Gastrocnemius medialis (tissue), 4 donors: ENCODE data around the gene FZD10. TPM values are rescaled to one million over a fixed set of nuclear protein-coding genes. Genes with fewer than 3 reads are reported as not detected.

Experiments used
- ATAC-seq, 2 donors: fragments of 150-250 bp; one replicate each; pipeline ENCODE4 v1.9.1; 2016
- DNase-seq, 2 donors: peaks; one replicate each; pipeline ENCODE4 v3.0.0-alpha.2; 2019
- H3K27ac ChIP-seq, 4 donors: fragments of 200-600 bp; sonication (generic); 1 replicate in 1 of 4; 2 replicates in 3 of 4; pipeline ENCODE4 v1.5.1; 2016 to 2018; ENCODE audit warnings: mild to moderate bottlenecking in 2 of 4, moderate library complexity in 1 of 4
- H3K27me3 ChIP-seq, 3 donors: fragments of 200-600 bp; sonication (generic) in 2 of 3; 1 replicate in 1 of 3; 2 replicates in 2 of 3; pipeline versions ENCODE4 v1.5.1 to v1.6.0; 2016 to 2019; ENCODE audit warnings: mild to moderate bottlenecking in 1 of 3, moderate library complexity in 1 of 3
- H3K36me3 ChIP-seq, 2 donors: fragments of 200-600 bp; sonication (generic) in 1 of 2; one replicate each; pipeline ENCODE4 v1.5.1; 2017 to 2018
- H3K4me1 ChIP-seq, 2 donors: fragments of 200-600 bp; sonication (generic) in 1 of 2; one replicate each; pipeline ENCODE4 v1.5.1; 2016 to 2017; ENCODE audit warnings: mild to moderate bottlenecking in 2 of 2
- H3K4me3 ChIP-seq, 4 donors: fragments of 200-600 bp; sonication (generic) in 3 of 4; 1 replicate in 1 of 4; 2 replicates in 3 of 4; pipeline ENCODE4 v1.5.1; 2016 to 2019; ENCODE audit warnings: mild to moderate bottlenecking in 2 of 4
- H3K9me3 ChIP-seq, 3 donors: fragments of 200-600 bp; sonication (generic) in 2 of 3; 1 replicate in 1 of 3; 2 replicates in 2 of 3; pipeline ENCODE4 v1.5.1; 2016 to 2019
- POLR2A ChIP-seq, 2 donors: fragments of 450-650 bp; IDR thresholded peaks; one replicate each; pipeline ENCODE4 v1.6.1; 2017; ENCODE audit warnings: antibody characterized with exemption in 2 of 2, mild to moderate bottlenecking in 2 of 2, moderate library complexity in 2 of 2
- in situ Hi-C, 4 donors: fragments of 200-750 bp; cut with MboI; loops; one replicate each; pipeline versions ENCODE4 v1.15.0 to v1.8.0; 2017; ENCODE audit warnings: low sequenced_read_pairs in 4 of 4
- intact Hi-C: fragments of 100-400 bp; cut with DNase I; formaldehyde crosslinking; loops from one replicate; pipeline ENCODE4 v1.15.1; 2023; ENCODE audit warnings: low total_unique reads
- total RNA-seq, 4 donors: library from RNA; depleted of rRNA; stranded (reverse); fragments of >200 nt; gene quantifications; one replicate each; pipeline versions ENCODE4 v1.1.0 to v1.2.3, GENCODE V29; 2016
- TF ChIP-seq, protein P1 (sequence below), 5 experiments: fragments of 450-650 bp in 3 of 5; fragments of 200-600 bp in 2 of 5; sonication (generic) in 2 of 5; IDR thresholded peaks in 4 of 5; conservative IDR thresholded peaks in 1 of 5; 1 replicate in 4 of 5; 2 replicates in 1 of 5; pipeline ENCODE4 v1.5.1; 2016 to 2019; ENCODE audit warnings: antibody characterized with exemption in 5 of 5, mild to moderate bottlenecking in 3 of 5, moderate library complexity in 3 of 5

Gene FZD10
- total RNA-seq, 4 donors from 2014 or later: 0.15 to 2.3 (median 1.1) TPM; not detected in 1

DNA sequence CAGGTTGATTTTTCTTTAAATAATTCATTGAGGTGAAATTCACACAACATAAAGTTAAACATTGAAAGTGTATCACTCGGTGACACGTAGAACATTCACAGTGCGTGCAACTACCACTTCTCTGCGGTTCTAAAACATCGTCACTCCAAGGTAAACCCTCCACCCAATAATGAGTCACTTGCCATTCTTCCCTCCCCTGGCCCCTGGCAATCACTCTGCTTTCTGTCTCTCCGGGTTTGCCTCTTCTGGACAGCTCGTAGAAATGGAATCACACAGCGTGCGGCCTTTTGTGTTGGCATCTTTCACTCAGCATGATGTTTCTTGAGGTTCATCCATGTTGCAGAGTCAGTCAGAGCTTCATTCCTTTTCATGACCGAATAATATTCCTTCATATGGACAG lies 18.9 kb downstream of the FZD10 start:
- no peak for ATAC-seq
- no peak for DNase-seq
- Histone ChIP-seq H3K27me3 (no peaks in the 10 kb centered on the region), H3K36me3 (no peaks in the 10 kb centered on the region), H3K27ac (no peak overlapping the region), H3K9me3 (no peaks in the 10 kb centered on the region), H3K4me1 (no peaks in the 10 kb centered on the region), H3K4me3 (no peak overlapping the region)
- in situ Hi-C loops: no loop called here
- intact Hi-C loops: loop anchor here (10.0 kb wide), 1 partner anchor 56 kb away; no protein-coding TSS in a partner anchor
- TF ChIP-seq, protein P1, sequence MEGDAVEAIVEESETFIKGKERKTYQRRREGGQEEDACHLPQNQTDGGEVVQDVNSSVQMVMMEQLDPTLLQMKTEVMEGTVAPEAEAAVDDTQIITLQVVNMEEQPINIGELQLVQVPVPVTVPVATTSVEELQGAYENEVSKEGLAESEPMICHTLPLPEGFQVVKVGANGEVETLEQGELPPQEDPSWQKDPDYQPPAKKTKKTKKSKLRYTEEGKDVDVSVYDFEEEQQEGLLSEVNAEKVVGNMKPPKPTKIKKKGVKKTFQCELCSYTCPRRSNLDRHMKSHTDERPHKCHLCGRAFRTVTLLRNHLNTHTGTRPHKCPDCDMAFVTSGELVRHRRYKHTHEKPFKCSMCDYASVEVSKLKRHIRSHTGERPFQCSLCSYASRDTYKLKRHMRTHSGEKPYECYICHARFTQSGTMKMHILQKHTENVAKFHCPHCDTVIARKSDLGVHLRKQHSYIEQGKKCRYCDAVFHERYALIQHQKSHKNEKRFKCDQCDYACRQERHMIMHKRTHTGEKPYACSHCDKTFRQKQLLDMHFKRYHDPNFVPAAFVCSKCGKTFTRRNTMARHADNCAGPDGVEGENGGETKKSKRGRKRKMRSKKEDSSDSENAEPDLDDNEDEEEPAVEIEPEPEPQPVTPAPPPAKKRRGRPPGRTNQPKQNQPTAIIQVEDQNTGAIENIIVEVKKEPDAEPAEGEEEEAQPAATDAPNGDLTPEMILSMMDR (IDR thresholded peaks at IDR 0.05 in 4 of 5, conservative IDR thresholded peaks at IDR 0.05 in 1 of 5): no peak
- TF ChIP-seq POLR2A (IDR thresholded peaks at IDR 0.05): no peak

DNA sequence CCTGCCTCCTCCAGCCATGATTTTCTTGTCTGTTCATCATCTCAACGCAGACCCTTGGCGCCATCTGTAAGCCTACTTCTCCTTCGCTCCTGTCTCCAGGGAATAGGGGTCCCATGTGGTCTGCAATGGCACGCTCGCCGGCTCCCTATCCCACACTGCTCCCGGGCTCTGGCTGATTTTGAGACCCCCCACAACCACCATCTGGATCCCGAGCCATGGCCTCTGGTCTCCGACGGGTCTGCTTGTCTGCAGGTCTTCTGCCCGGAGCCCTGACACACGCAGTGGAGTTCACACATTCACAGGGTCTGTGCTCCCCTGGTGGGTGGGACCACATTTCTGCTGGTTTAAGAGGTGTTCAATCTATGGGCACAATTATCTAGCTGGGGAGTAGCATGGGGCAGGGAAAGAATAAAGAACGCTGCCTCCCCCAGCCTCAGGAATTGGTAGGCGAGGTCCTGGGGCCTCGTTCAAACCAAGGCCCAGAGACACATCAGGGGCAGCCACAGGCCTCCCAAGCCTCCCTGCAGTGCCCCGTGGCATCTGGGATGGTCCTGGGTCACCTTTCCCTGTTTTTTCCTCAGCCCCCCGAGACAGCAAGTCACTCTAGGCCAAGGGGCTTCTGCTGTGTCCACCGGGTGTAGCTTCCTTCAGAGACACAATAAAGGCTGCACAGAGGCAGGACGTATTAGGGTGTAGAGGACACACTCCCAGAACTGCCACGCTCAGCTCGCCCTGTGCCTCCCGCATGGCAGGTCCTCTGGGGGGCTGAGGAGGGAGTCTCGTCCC lies 21.5 kb downstream of the FZD10 start:
- in situ Hi-C loops (no loop called here), intact Hi-C loops (loop anchor here (10.0 kb wide), 1 partner anchor 59 kb away; no protein-coding TSS in a partner anchor)
- Histone ChIP-seq H3K4me3 (no peak overlapping the region), H3K9me3 (no peaks in the 10 kb centered on the region), H3K4me1 (no peaks in the 10 kb centered on the region), H3K27me3 (no peaks in the 10 kb centered on the region), H3K36me3 (no peaks in the 10 kb centered on the region), H3K27ac (no peak overlapping the region)
- ATAC-seq (no peak), DNase-seq (no peak)
- TF ChIP-seq, protein P1 (IDR thresholded peaks at IDR 0.05 in 4 of 5, conservative IDR thresholded peaks at IDR 0.05 in 1 of 5): no peak
- TF ChIP-seq POLR2A (IDR thresholded peaks at IDR 0.05): no peak

DNA sequence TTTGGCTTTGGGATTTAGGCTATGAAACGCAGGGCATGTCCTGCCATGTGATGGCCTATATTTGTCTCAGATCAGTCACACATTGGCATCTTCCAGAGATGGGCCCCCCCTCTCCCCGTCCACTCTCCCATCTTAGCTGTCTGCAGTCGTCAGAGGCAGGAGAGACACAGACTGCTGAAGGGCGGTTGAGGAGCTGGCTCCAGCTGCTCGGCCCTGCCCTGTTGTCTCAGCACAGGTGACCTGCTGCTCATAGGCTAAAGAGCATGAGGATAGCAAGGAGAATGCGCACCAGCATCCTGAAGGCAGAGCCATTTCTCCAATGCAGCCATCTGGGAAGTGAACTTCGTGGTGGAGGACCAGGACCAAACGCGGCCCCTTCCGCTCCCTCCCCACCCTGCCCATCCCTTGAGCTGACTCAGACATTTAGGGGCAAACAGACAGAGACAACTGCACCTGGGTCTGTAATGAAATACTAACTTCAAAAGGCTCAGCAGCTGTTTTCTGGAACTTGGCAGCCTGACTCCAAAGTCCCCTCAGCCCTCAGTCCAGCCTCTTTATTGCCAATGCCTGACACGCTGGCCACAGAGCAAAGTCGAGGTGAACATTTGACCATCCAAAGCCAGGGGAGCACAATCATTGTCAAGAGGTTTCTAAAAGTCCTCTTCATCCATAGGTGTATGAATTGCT lies 22.3 kb downstream of the FZD10 start:
- TF ChIP-seq POLR2A (IDR thresholded peaks at IDR 0.05): no peak
- TF ChIP-seq, protein P1 (IDR thresholded peaks at IDR 0.05 in 4 of 5, conservative IDR thresholded peaks at IDR 0.05 in 1 of 5): no peak
- ATAC-seq: no peak
- H3K27ac ChIP-seq: no peak overlapping the region
- no peaks in the 10 kb centered on the region for H3K27me3 ChIP-seq
- intact Hi-C loops: loop anchor here (10.0 kb wide), 1 partner anchor 60 kb away; no protein-coding TSS in a partner anchor
- H3K4me3 ChIP-seq: no peak overlapping the region
- DNase-seq: no peak
- in situ Hi-C loops: no loop called here
- no peaks in the 10 kb centered on the region for H3K36me3 ChIP-seq
- H3K9me3 ChIP-seq: no peaks in the 10 kb centered on the region
- H3K4me1 ChIP-seq: no peaks in the 10 kb centered on the region

DNA sequence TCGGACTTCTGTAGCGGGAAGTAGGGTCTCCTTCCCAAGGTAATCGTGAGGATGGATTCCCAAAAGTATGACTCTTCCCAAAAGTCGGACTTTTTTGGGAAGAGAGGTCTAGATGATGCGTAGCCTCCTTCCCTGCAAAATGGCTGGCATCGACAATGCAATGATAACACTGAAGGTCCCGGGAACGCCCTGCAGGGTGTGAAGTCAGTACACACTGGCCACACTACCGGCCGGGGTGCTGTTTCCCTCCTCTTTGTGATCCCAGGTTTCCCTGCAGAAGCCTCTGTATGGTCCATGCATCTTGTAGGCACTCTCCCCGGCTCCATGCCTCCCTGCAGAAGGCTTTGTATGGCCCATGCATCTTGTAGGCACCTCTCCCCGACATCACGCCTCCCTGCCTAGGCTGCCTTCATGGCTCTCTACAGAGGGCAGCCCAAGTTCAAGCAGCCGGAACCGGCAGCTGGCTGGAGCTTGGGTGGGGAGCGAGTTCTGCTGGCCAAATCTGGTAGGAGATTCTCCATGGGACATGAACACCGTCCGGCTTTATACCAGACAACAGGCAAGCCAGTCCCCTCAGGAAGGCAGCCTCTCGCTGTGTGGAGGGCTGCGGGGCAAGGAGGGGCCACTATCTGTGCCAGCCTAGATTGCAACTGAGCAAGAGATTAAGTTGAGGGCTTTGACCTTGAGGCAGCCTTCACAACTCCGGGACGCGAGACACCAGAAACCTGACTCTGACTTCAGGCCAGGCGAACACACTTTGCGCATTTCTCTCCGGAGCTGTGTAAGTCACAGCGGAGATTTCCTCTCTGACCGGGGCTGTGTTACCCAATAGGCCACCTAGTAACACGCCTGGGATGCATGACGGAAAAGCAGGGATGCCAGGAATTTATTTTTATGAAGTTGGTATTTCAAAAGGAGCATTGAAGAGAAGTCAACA lies 23.5 kb downstream of the FZD10 start:
- no peaks in the 10 kb centered on the region for H3K36me3 ChIP-seq
- no peaks in the 10 kb centered on the region for H3K4me1 ChIP-seq
- no peaks in the 10 kb centered on the region for H3K27me3 ChIP-seq
- TF ChIP-seq, protein P1 (IDR thresholded peaks at IDR 0.05 in 4 of 5, conservative IDR thresholded peaks at IDR 0.05 in 1 of 5): no peak
- TF ChIP-seq POLR2A (IDR thresholded peaks at IDR 0.05): no peak
- in situ Hi-C loops (no loop called here), intact Hi-C loops (loop anchor here (10.0 kb wide), 1 partner anchor 61 kb away; no protein-coding TSS in a partner anchor)
- H3K27ac ChIP-seq: no peak overlapping the region
- no peak for DNase-seq
- peak; percentile 50 to 56 for ATAC-seq
- no peak overlapping the region for H3K4me3 ChIP-seq
- H3K9me3 ChIP-seq: no peaks in the 10 kb centered on the region
